Nephron (organoid): Measurements from ENCODE around the gene KCTD18.

ENCODE experiments used
- H3K27ac Mint-ChIP-seq, 3 experiments: 2 replicates each; pipeline ENCODE4 v1.8.0; 2020; ENCODE audit warnings: mixed read lengths in 3 of 3, mild to moderate bottlenecking in 2 of 3, moderate library complexity in 1 of 3
- H3K27me3 Mint-ChIP-seq: 2 replicates; pipeline ENCODE4 v1.8.0; 2021; ENCODE audit warnings: low read depth, mild to moderate bottlenecking, moderate library complexity, mixed read lengths
- H3K36me3 Mint-ChIP-seq: 2 replicates; pipeline ENCODE4 v1.8.0; 2020; ENCODE audit warnings: low read depth, mixed read lengths
- H3K4me1 Mint-ChIP-seq: 2 replicates; pipeline ENCODE4 v1.8.0; 2020; ENCODE audit warnings: mixed read lengths
- H3K4me3 Mint-ChIP-seq, 3 experiments: 2 replicates each; pipeline ENCODE4 v1.8.0; 2020; ENCODE audit warnings: mild to moderate bottlenecking in 3 of 3, mixed read lengths in 3 of 3, moderate library complexity in 2 of 3
- H3K9me3 Mint-ChIP-seq: 2 replicates; pipeline ENCODE4 v1.8.0; 2020; ENCODE audit warnings: mixed read lengths
- CTCF ChIP-seq, 3 experiments: fragments of 200-600 bp; sonication (generic); IDR thresholded peaks; one replicate each; pipeline ENCODE4 v1.5.0; 2021; ENCODE audit warnings: antibody characterized with exemption in 3 of 3; ENCODE audit not compliant: unreplicated experiment in 3 of 3

KCTD18 gene

GRCh38 chr2:200439981-200440380, 69.9 kb downstream of the KCTD18 start:
- Mint-ChIP-seq H3K36me3 (peaks cover 86% of the 10 kb centered on the region), H3K4me1 (peaks cover 48% of the 10 kb centered on the region), H3K4me3 (no peak overlapping the region), H3K27ac (peak overlapping the region in 1 of 3 experiments; percentile 25), H3K9me3 (peaks cover 3% of the 10 kb centered on the region), H3K27me3 (no peaks in the 10 kb centered on the region)
- no peak for TF ChIP-seq CTCF (IDR thresholded peaks at IDR 0.05; ENCODE audit: unreplicated experiment in 3 of 3)
